Activated naive CD4-positive, alpha-beta T cell treated with anti-CD3 and anti-CD28 coated beads for 36 hours (primary cell): ENCODE results near the gene SLC10A6. TPM values are rescaled to one million over a fixed set of nuclear protein-coding genes. Genes with fewer than 3 reads are reported as not detected.

Experiments used
- CTCF ChIA-PET: fragments of 350-600 bp; sonication (Branson Sonifier 250); formaldehyde crosslinking; loops from one replicate; lab custom pipeline; 2021; ENCODE audit warnings: antibody characterized with exemption; lab: Charles Lee
- DNase-seq: peaks from one replicate; pipeline ENCODE4 v3.0.0-alpha.2; 2020
- H3K27ac Mint-ChIP-seq: one replicate; pipeline ENCODE4 v1.8.0; 2021; ENCODE audit warnings: mild to moderate bottlenecking, mixed read lengths
- H3K27me3 Mint-ChIP-seq: one replicate; pipeline ENCODE4 v1.8.0; 2021; ENCODE audit warnings: low read depth, mixed read lengths
- H3K36me3 Mint-ChIP-seq: one replicate; pipeline ENCODE4 v1.8.0; 2021; ENCODE audit warnings: low read depth, mixed read lengths
- H3K4me1 Mint-ChIP-seq: one replicate; pipeline ENCODE4 v1.8.0; 2021; ENCODE audit warnings: low read depth, mixed read lengths
- H3K4me3 Mint-ChIP-seq: one replicate; pipeline ENCODE4 v1.8.0; 2021; ENCODE audit warnings: mild to moderate bottlenecking, moderate library complexity, mixed read lengths
- H3K9me3 Mint-ChIP-seq: one replicate; pipeline ENCODE4 v1.8.0; 2021; ENCODE audit warnings: mixed read lengths
- intact Hi-C: fragments of 100-400 bp; cut with micrococcal nuclease; formaldehyde crosslinking; loops from one replicate; pipeline ENCODE4 v1.15.1; 2023
- total RNA-seq, 2 experiments: library from RNA; stranded (reverse); gene quantifications; one replicate each; pipeline ENCODE4 v1.2.3, GENCODE V29; 2021

Gene SLC10A6
- not detected for total RNA-seq

GRCh38 chr4:86848732-86849619 is at the start of gene SLC10A6:
TSS of gene SLC10A6 (minus strand) at chr4:86849384. CDS start at chr4:86849115, 269 bp downstream.
- H3K4me3 Mint-ChIP-seq = no peak within 1 kb of the TSS
- CTCF ChIA-PET = interaction anchor here (1.2 kb wide), 1 partner anchor 19 kb away, joined by 3 read pairs; no protein-coding TSS in a partner anchor
- intact Hi-C loops = no loop called here
- DNase-seq = no peak
- no peaks in the 10 kb centered on the region for H3K27me3 Mint-ChIP-seq
- H3K27ac Mint-ChIP-seq = no peak within 1 kb of the TSS
- no peaks in the 10 kb centered on the region for H3K36me3 Mint-ChIP-seq
- no peaks in the 10 kb centered on the region for H3K9me3 Mint-ChIP-seq
- no peaks in the 10 kb centered on the region for H3K4me1 Mint-ChIP-seq

DNA sequence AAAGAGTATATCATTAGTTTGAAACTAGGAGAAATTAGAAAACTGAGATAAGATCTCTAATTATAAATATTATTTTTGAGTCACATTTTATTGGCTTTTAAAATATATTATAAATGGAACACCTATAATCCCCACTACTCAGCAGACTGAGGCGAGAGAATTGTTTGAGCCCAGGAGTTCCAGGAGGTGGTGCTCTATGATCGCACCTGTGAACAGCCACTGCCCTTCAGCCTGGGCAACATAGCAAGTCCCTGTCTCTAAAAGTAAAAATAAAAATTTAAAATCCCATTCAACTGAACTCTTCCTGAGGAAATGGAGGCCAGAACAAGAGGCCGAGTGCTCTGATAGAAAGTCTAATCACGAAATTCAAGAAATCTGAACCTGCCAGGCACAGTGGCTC is 49.4 kb upstream of the SLC10A6 start:
- Mint-ChIP-seq H3K4me3 (no peak overlapping the region), H3K36me3 (no peaks in the 10 kb centered on the region), H3K4me1 (no peaks in the 10 kb centered on the region), H3K27me3 (peaks cover 4% of the 10 kb centered on the region), H3K27ac (no peak overlapping the region), H3K9me3 (no peaks in the 10 kb centered on the region)
- CTCF ChIA-PET = interaction anchor here (1.1 kb wide), 1 partner anchor 257 kb away, joined by 4 read pairs; no protein-coding TSS in a partner anchor
- DNase-seq = peak; percentile 23
- intact Hi-C loops = loop anchor here (1.0 to 10.0 kb wide), 3 partner anchors 246 to 1754 kb away; no protein-coding TSS in a partner anchor

DNA sequence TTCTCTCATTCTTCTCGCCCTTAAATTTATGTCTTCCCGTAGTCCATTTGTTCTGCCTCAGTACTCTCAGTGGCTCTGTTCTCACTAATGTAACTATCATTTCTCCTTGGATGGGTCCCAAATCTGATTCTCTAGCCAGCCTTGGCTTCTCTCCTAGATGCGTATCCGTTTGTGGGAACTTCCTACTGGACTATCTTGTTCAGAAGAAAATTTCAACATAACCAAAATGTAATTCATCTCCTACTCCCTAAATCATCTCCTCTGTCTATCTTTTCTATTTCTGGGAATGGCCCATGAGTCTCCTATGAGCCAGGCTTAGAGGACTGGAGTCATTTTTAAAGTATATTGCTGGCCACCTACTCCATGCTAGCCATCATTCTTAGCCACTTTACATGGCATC is 47.4 kb upstream of the SLC10A6 start:
- CTCF ChIA-PET = interaction anchor here (1.0 to 1.4 kb wide), 3 partner anchors 254 to 398 kb away, joined by 4 to 7 read pairs (median 6); no protein-coding TSS in a partner anchor
- Mint-ChIP-seq H3K27ac (no peak overlapping the region), H3K36me3 (no peaks in the 10 kb centered on the region), H3K27me3 (peaks cover 10% of the 10 kb centered on the region), H3K4me1 (peaks cover 2% of the 10 kb centered on the region), H3K9me3 (no peaks in the 10 kb centered on the region), H3K4me3 (no peak overlapping the region)
- intact Hi-C loops = loop anchor here (5.0 to 10.0 kb wide), 2 partner anchors 244 to 1752 kb away; no protein-coding TSS in a partner anchor
- no peak for DNase-seq

DNA sequence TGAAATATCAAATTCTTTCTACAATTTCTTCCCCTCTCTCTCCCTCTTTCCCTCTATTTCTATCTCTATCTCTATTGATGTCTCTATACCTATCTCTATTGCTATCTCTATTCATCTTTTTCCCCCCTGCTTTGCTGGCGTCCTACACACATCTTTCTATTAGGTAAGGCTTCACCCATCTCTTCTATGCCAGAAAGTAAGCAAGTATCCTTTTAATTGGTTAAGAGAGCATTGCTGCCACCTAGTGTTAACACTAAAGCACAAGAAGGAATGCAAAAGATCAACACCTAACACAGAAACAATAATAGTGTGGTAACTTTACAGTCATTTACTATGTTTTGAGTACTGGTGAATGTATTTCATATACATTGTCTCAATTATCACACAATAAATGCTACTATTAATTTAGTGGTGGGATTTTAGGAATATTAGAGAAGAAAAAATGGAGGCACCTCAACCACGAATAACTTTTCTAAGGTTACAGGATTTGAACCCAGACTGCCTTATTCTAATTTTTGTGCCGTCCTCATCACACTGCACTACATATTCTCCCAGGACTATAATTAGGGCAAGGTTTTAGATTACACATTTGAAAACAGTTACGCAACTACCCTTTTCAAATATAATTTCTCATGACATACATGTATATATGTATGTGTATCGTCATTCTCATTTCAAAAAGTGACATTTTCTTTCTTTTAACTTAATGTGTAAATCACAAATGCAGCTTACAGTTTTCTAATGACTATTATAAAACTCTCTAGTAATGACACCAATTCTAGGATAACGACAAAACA is 46.7 kb upstream of the SLC10A6 start:
- peaks cover 5% of the 10 kb centered on the region for H3K4me1 Mint-ChIP-seq
- DNase-seq = no peak
- no peaks in the 10 kb centered on the region for H3K36me3 Mint-ChIP-seq
- CTCF ChIA-PET = interaction anchor here (0.6 to 4.5 kb wide), 5 partner anchors 8 to 409 kb away, joined by 3 to 56 read pairs (median 4); no protein-coding TSS in a partner anchor
- no peak overlapping the region for H3K4me3 Mint-ChIP-seq
- no peak overlapping the region for H3K27ac Mint-ChIP-seq
- peaks cover 17% of the 10 kb centered on the region for H3K27me3 Mint-ChIP-seq
- H3K9me3 Mint-ChIP-seq = no peaks in the 10 kb centered on the region
- intact Hi-C loops = loop anchor here (1.0 to 10.0 kb wide), 3 partner anchors 244 to 1751 kb away; no protein-coding TSS in a partner anchor

GRCh38 chr4:86894455-86894854 is 45.3 kb upstream of the SLC10A6 start:
- no peak overlapping the region for H3K27ac Mint-ChIP-seq
- H3K4me3 Mint-ChIP-seq = no peak overlapping the region
- H3K27me3 Mint-ChIP-seq = peaks cover 20% of the 10 kb centered on the region
- peaks cover 5% of the 10 kb centered on the region for H3K4me1 Mint-ChIP-seq
- H3K36me3 Mint-ChIP-seq = no peaks in the 10 kb centered on the region
- CTCF ChIA-PET = interaction anchor here (0.7 to 4.5 kb wide), 3 partner anchors 195 to 396 kb away, joined by 4 to 56 read pairs (median 4); no protein-coding TSS in a partner anchor
- no peak for DNase-seq
- no peaks in the 10 kb centered on the region for H3K9me3 Mint-ChIP-seq
- intact Hi-C loops = loop anchor here (10.0 kb wide), 1 partner anchor 1750 kb away; no protein-coding TSS in a partner anchor

DNA sequence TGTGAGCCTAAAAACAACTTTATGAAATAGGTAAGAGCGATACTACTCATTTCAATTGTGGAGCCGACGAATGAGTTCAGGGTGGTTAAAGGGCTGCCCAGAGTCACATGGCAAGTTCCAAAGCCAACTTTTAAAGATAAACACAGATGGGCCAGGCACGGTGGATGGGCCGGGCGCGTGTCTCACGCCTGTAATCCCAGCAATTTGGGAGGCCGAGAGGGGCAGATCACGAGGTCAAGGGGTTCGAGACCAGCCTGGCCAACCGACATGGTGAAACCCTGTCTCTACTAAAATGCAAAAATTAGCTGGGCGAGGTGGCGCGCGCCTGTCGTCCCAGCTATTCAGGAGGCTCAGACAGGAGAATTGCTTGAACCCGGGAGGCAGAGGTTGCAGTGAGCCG is 44.0 kb upstream of the SLC10A6 start:
- no peaks in the 10 kb centered on the region for H3K36me3 Mint-ChIP-seq
- CTCF ChIA-PET = interaction anchor here (4.5 kb wide), 1 partner anchor 395 kb away, joined by 56 read pairs; no protein-coding TSS in a partner anchor

GRCh38 chr4:86892636-86892960 is 43.4 kb upstream of the SLC10A6 start:
- Mint-ChIP-seq H3K27me3 (peaks cover 22% of the 10 kb centered on the region), H3K36me3 (no peaks in the 10 kb centered on the region), H3K9me3 (no peaks in the 10 kb centered on the region), H3K4me1 (peaks cover 5% of the 10 kb centered on the region), H3K4me3 (peak overlapping the region; percentile 71), H3K27ac (no peak overlapping the region)
- intact Hi-C loops = loop anchor here (2.0 to 10.0 kb wide), 2 partner anchors 298 to 1748 kb away; partner anchors contain the start of gene PTPN13
- CTCF ChIA-PET = interaction anchor here (1.6 to 4.5 kb wide), 2 partner anchors 30 to 394 kb away, joined by 4 to 56 read pairs; no protein-coding TSS in a partner anchor
- no peak for DNase-seq

More for the DNA sequence above, 44.0 kb upstream of the SLC10A6 start:
- Mint-ChIP-seq H3K27me3 (peaks cover 22% of the 10 kb centered on the region), H3K9me3 (no peaks in the 10 kb centered on the region), H3K4me3 (peak overlapping the region; percentile 26), H3K27ac (no peak overlapping the region), H3K4me1 (peaks cover 5% of the 10 kb centered on the region)
- no peak for DNase-seq
- intact Hi-C loops = loop anchor here (2.0 to 10.0 kb wide), 2 partner anchors 298 to 1748 kb away; partner anchors contain the start of gene PTPN13

- H3K36me3 Mint-ChIP-seq = no peaks in the 10 kb centered on the region
- H3K27me3 Mint-ChIP-seq = peaks cover 22% of the 10 kb centered on the region
- intact Hi-C loops = loop anchor here (2.0 to 10.0 kb wide), 2 partner anchors 297 to 1747 kb away; partner anchors contain the start of gene PTPN13
- peaks cover 5% of the 10 kb centered on the region for H3K4me1 Mint-ChIP-seq
- peak; percentile 66 for DNase-seq
- H3K4me3 Mint-ChIP-seq = peak within 1 kb of the TSS; percentile 73
- H3K27ac Mint-ChIP-seq = no peak within 1 kb of the TSS
- CTCF ChIA-PET = interaction anchor here (1.6 to 4.5 kb wide), 2 partner anchors 31 to 394 kb away, joined by 4 to 56 read pairs; no protein-coding TSS in a partner anchor
- H3K9me3 Mint-ChIP-seq = no peaks in the 10 kb centered on the region
Measured at GRCh38 chr4:86891762-86892635, 42.8 kb upstream of the SLC10A6 start, which contains the start of gene C4orf36. TSS of gene C4orf36 (minus strand) at chr4:86892422. CDS start at chr4:86891520, 902 bp downstream.

GRCh38 chr4:86890790-86891189 is 41.6 kb upstream of the SLC10A6 start:
- Mint-ChIP-seq H3K4me1 (peaks cover 5% of the 10 kb centered on the region), H3K36me3 (no peaks in the 10 kb centered on the region), H3K4me3 (no peak overlapping the region), H3K27ac (no peak overlapping the region), H3K27me3 (peaks cover 22% of the 10 kb centered on the region), H3K9me3 (no peaks in the 10 kb centered on the region)
- intact Hi-C loops = loop anchor here (10.0 kb wide), 1 partner anchor 1746 kb away; no protein-coding TSS in a partner anchor
- no peak for DNase-seq
- CTCF ChIA-PET = no interaction called here

DNA sequence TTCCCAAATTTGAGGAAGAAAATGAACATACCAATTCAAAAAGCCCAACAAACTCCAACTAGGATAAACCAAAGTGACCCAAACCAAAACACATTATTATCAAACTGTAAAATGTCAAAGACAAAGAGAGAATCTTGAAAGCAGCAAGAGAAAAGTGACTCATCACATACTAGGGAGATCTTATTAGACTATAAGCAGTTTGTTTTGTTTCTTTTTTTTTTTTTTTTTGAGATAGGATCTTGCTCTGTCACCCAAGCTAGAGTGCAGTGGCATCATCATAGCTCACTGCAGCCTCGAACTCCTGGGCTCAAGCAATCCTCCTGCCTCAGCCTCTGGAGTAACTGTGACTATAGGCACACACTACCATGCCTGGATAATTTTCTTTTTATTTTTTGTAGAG is 30.5 kb upstream of the SLC10A6 start:
- intact Hi-C loops = no loop called here
- CTCF ChIA-PET = interaction anchor here (0.8 to 0.9 kb wide), 2 partner anchors 384 to 387 kb away, joined by 3 to 4 read pairs; no protein-coding TSS in a partner anchor
- Mint-ChIP-seq H3K27ac (no peak overlapping the region), H3K27me3 (no peaks in the 10 kb centered on the region), H3K4me1 (no peaks in the 10 kb centered on the region), H3K36me3 (no peaks in the 10 kb centered on the region), H3K9me3 (peaks cover 13% of the 10 kb centered on the region), H3K4me3 (no peak overlapping the region)
- DNase-seq = no peak

DNA sequence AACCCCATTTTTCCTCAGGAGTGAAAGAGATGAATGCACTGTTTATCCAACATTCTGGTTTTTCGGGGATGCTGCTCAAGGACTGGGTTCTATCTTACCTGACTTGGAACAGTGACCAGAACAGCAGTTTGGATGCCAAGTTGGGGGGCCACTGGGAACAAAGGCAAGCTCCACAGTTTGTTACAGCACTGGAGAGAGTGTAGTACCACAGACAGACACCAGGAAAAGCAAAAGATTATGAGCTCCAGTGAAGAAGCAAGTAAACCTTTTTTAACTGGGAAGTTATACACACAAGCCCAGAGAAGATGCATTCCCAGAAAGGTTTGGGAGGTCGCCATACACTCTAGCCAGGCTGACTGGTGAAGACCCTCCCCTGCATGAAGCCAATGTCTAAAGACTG is 29.5 kb upstream of the SLC10A6 start:
- H3K4me3 Mint-ChIP-seq = no peak overlapping the region
- H3K9me3 Mint-ChIP-seq = peaks cover 13% of the 10 kb centered on the region
- CTCF ChIA-PET = interaction anchor here (0.8 to 0.9 kb wide), 2 partner anchors 383 to 386 kb away, joined by 3 to 4 read pairs; no protein-coding TSS in a partner anchor
- H3K36me3 Mint-ChIP-seq = no peaks in the 10 kb centered on the region
- intact Hi-C loops = no loop called here
- H3K27me3 Mint-ChIP-seq = no peaks in the 10 kb centered on the region
- DNase-seq = no peak
- no peak overlapping the region for H3K27ac Mint-ChIP-seq
- H3K4me1 Mint-ChIP-seq = no peaks in the 10 kb centered on the region
